ENCODE measurements around the gene POLDIP2. TPM values are rescaled to one million over a fixed set of nuclear protein-coding genes. Genes with fewer than 3 reads are reported as not detected.

The POLDIP2 gene
- total RNA-seq, 2 donors from 2014 or later, result 50.8 to 54.4 TPM

- Histone ChIP-seq H3K4me1 (peaks cover 31% of the 10 kb centered on the region), H3K36me3 (replicated peaks in 1 of 2; ENCODE audit: insufficient read depth in 1 of 2, low read depth in 2 of 2) (peaks cover 0 to 17% of the 10 kb centered on the region in 2 donors), H3K4me3 (peak overlapping the region; percentile 50 to 51), H3K27me3 (no peaks in the 10 kb centered on the region), H3K27ac (peak overlapping the region in 3 of 4 donors; percentile 74 to 85 (median 84)), H3K9me3 (no peaks in the 10 kb centered on the region)
- TF ChIP-seq POLR2A (IDR thresholded peaks at IDR 0.05), result no peak
- no peak for TF ChIP-seq CTCF (IDR thresholded peaks at IDR 0.05)
- ATAC-seq (no peak), DNase-seq (peak in 2 of 4 donors; percentile 24 to 41)
- intact Hi-C loops (cut with DNase I), result no loop called here
- 36 to 59% methylated on average over 8 of the region's 8 CpGs for WGBS, 2 donors
Observed at GRCh38 chr17:28385406-28385805, 28.1 kb upstream of the POLDIP2 start.

- Histone ChIP-seq H3K4me3 (peak overlapping the region; percentile 50 to 51), H3K27me3 (no peaks in the 10 kb centered on the region), H3K4me1 (peaks cover 34% of the 10 kb centered on the region), H3K36me3 (replicated peaks in 1 of 2; ENCODE audit: insufficient read depth in 1 of 2, low read depth in 2 of 2) (peaks cover 0 to 17% of the 10 kb centered on the region in 2 donors), H3K27ac (peak overlapping the region; percentile 66 to 85 (median 79)), H3K9me3 (no peaks in the 10 kb centered on the region)
- peak; percentile 46 to 57 (median 52) for DNase-seq
- no peak for TF ChIP-seq POLR2A (IDR thresholded peaks at IDR 0.05)
- TF ChIP-seq CTCF (IDR thresholded peaks at IDR 0.05), result no peak
- WGBS, 2 donors, result 10% methylated on average over 29 of the region's 29 CpGs; no CpG with 5 or more reads in 1 of the 2 donors
- intact Hi-C loops (cut with DNase I), result no loop called here
- peak; percentile 57 for ATAC-seq
Observed at GRCh38 chr17:28385037-28385400, 27.7 kb upstream of the POLDIP2 start.

GRCh38 chr17:28384281-28385036, 27.1 kb upstream of the POLDIP2 start:
- H3K4me1 ChIP-seq, result peaks cover 34% of the 10 kb centered on the region
- no peaks in the 10 kb centered on the region for H3K9me3 ChIP-seq
- ATAC-seq (peak; percentile 96), DNase-seq (peak; percentile 90 to 93 (median 93))
- H3K36me3 ChIP-seq (replicated peaks in 1 of 2; ENCODE audit: insufficient read depth in 1 of 2, low read depth in 2 of 2), result peaks cover 0 to 12% of the 10 kb centered on the region in 2 donors
- H3K4me3 ChIP-seq, result peak overlapping the region; percentile 50 to 51
- H3K27me3 ChIP-seq, result no peaks in the 10 kb centered on the region
- intact Hi-C loops (cut with DNase I), result no loop called here
- 2 to 22% methylated on average over 12 to 56 of the region's 56 CpGs for WGBS, 2 donors
- peak overlapping the region; percentile 66 to 85 (median 79) for H3K27ac ChIP-seq
- TF ChIP-seq POLR2A (IDR thresholded peaks at IDR 0.05), result peak; percentile 69 to 88 (median 85)
- peak in 2 of 7 experiments; percentile 5 to 14 for TF ChIP-seq CTCF (IDR thresholded peaks at IDR 0.05)

- H3K4me3 ChIP-seq, result no peak overlapping the region
- WGBS, 2 donors, result 36 to 49% methylated on average over 35 to 41 of the region's 72 CpGs
- H3K27me3 ChIP-seq, result no peaks in the 10 kb centered on the region
Observed at GRCh38 chr17:28381141-28381825, 24.0 kb upstream of the POLDIP2 start.

More at GRCh38 chr17:28381141-28381825, 24.0 kb upstream of the POLDIP2 start:
- DNase-seq (no peak), ATAC-seq (no peak)
- Histone ChIP-seq H3K9me3 (no peaks in the 10 kb centered on the region), H3K36me3 (replicated peaks in 1 of 2; ENCODE audit: insufficient read depth in 1 of 2, low read depth in 2 of 2) (no peaks in the 10 kb centered on the region), H3K27ac (no peak overlapping the region), H3K4me1 (peaks cover 29% of the 10 kb centered on the region)
- intact Hi-C loops (cut with DNase I), result no loop called here
- TF ChIP-seq CTCF (IDR thresholded peaks at IDR 0.05), result no peak
- no peak for TF ChIP-seq POLR2A (IDR thresholded peaks at IDR 0.05)
